Right lobe of liver (tissue), 6 donors: Measurements from ENCODE around the gene SLC27A2. TPM values are rescaled to one million over a fixed set of nuclear protein-coding genes. Genes with fewer than 3 reads are reported as not detected.

Experiments
- ATAC-seq, 4 donors: fragments of 200-7000 bp; cut with Tn5 transposase; one replicate each; pipeline ENCODE4 v1.9.1; 2020; ENCODE audit warnings: mild to moderate bottlenecking in 4 of 4, moderate library complexity in 4 of 4
- DNase-seq, 3 donors: peaks; one replicate each; pipeline ENCODE4 v3.0.0-alpha.2; 2020
- H3K27ac ChIP-seq, 3 donors: fragments of 200-600 bp; one replicate each; pipeline ENCODE4 v1.8.0; 2022
- H3K27me3 ChIP-seq, 2 donors: fragments of 200-600 bp; one replicate each; pipeline ENCODE4 v1.8.0; 2022
- H3K36me3 ChIP-seq, 4 donors: fragments of 200-600 bp; sonication (generic) in 1 of 4; one replicate each; pipeline versions ENCODE4 v1.5.1 to v1.8.0; 2017 to 2022; ENCODE audit warnings: control low read depth in 1 of 4
- H3K4me1 ChIP-seq, 4 donors: fragments of 200-600 bp; sonication (generic) in 1 of 4; one replicate each; pipeline versions ENCODE4 v1.5.1 to v1.8.0; 2017 to 2022; ENCODE audit warnings: control low read depth in 1 of 4
- H3K4me3 ChIP-seq, 3 donors: fragments of 200-600 bp; one replicate each; pipeline ENCODE4 v1.8.0; 2022
- H3K9me3 ChIP-seq, 4 donors: fragments of 200-600 bp; sonication (generic) in 1 of 4; one replicate each; pipeline versions ENCODE4 v1.5.1 to v1.8.0; 2017 to 2022; ENCODE audit warnings: control low read depth in 1 of 4
- CTCF ChIP-seq, 4 donors: fragments of 200-600 bp in 3 of 4; fragments of 450-650 bp in 1 of 4; IDR thresholded peaks; one replicate each; pipeline versions ENCODE4 v1.5.1 to v1.8.0; 2016 to 2022; ENCODE audit warnings: antibody characterized with exemption in 4 of 4, mild to moderate bottlenecking in 2 of 4
- POLR2A ChIP-seq: fragments of 450-650 bp; IDR thresholded peaks from one replicate; pipeline ENCODE4 v1.6.1; 2017; ENCODE audit warnings: antibody characterized with exemption, mild to moderate bottlenecking
- WGBS: methylation state at CpG from one replicate; pipeline ENCODE4 v1.1.6; 2018; ENCODE audit warnings: low coverage, low lambda C conversion rate; ENCODE audit not compliant: insufficient coverage; ENCODE audit errors: missing lambda C conversion rate; 5-methylcytosine and 5-hydroxymethylcytosine counted together
- intact Hi-C, 2 donors: fragments of 100-400 bp; cut with DNase I; formaldehyde crosslinking; loops; one replicate each; pipeline versions ENCODE4 v1.11.2 to v1.14.1; 2022
- total RNA-seq, 6 experiments: library from RNA; depleted of rRNA in 2 of 6; stranded (reverse); fragments of >200 nt in 2 of 6; fragmentation: NEBNext Ultra II Directional in 3 of 6; extraction: Animal tissue kit (Norgen Biotek cat#: 25700) in 3 of 6; gene quantifications; one replicate each; pipeline versions ENCODE4 v1.1.0 to v1.2.4, GENCODE V29; 2016 to 2023
- donor health status: DM: no; HTN: yes; CAD: no.
- donor health status: DM: no; HTN: no; CAD: no.
- donor health status: DM: no; HTN: no; CAD: no.
- donor health status: DM: no; HTN: yes; CAD: no.
- donor health status: DM: no; HTN: yes; CAD: no.

The SLC27A2 gene
- total RNA-seq, 6 experiments from 2014 or later: 76.8 to 366 (median 172) TPM

- 88% methylated on average over 2 of the region's 2 CpGs for WGBS
- Histone ChIP-seq H3K4me3 (no peak overlapping the region), H3K4me1 (no peaks in the 10 kb centered on the region), H3K27ac (no peak overlapping the region), H3K9me3 (no peaks in the 10 kb centered on the region), H3K36me3 (no peaks in the 10 kb centered on the region), H3K27me3 (no peaks in the 10 kb centered on the region)
- intact Hi-C loops: no loop called here
- DNase-seq (no peak), ATAC-seq (no peak)
- TF ChIP-seq CTCF (IDR thresholded peaks at IDR 0.05) (no peak), POLR2A (no peak)
Measured at GRCh38 chr15:50137893-50138292, 44.1 kb upstream of the SLC27A2 start.

- no peaks in the 10 kb centered on the region for H3K36me3 ChIP-seq
- TF ChIP-seq CTCF (IDR thresholded peaks at IDR 0.05) (no peak), POLR2A (no peak)
- H3K27ac ChIP-seq: no peak overlapping the region
- no peaks in the 10 kb centered on the region for H3K9me3 ChIP-seq
- intact Hi-C loops: no loop called here
- H3K4me1 ChIP-seq: no peaks in the 10 kb centered on the region
- H3K27me3 ChIP-seq: no peaks in the 10 kb centered on the region
- H3K4me3 ChIP-seq: no peak overlapping the region
- DNase-seq: no peak
- ATAC-seq: no peak
Measured at GRCh38 chr15:50138391-50138790, 43.6 kb upstream of the SLC27A2 start.

- TF ChIP-seq POLR2A (no peak), CTCF (IDR thresholded peaks at IDR 0.05) (no peak)
- ATAC-seq (no peak), DNase-seq (no peak)
- Histone ChIP-seq H3K36me3 (no peaks in the 10 kb centered on the region), H3K4me3 (no peak overlapping the region), H3K9me3 (no peaks in the 10 kb centered on the region), H3K27me3 (no peaks in the 10 kb centered on the region), H3K27ac (no peak overlapping the region), H3K4me1 (no peaks in the 10 kb centered on the region)
- WGBS: 0% methylated on average over 1 of the region's 1 CpG
- intact Hi-C loops: no loop called here
Measured at GRCh38 chr15:50140098-50140497, 41.9 kb upstream of the SLC27A2 start.

- peaks cover 0 to 6% (median 1%) of the 10 kb centered on the region in 4 donors for H3K4me1 ChIP-seq
- no peaks in the 10 kb centered on the region for H3K9me3 ChIP-seq
- no peak for TF ChIP-seq POLR2A
- DNase-seq (no peak), ATAC-seq (no peak)
- H3K36me3 ChIP-seq: no peaks in the 10 kb centered on the region
- WGBS: 73% methylated on average over 3 of the region's 3 CpGs
- intact Hi-C loops: no loop called here
- no peaks in the 10 kb centered on the region for H3K27me3 ChIP-seq
- no peak overlapping the region for H3K27ac ChIP-seq
- no peak overlapping the region for H3K4me3 ChIP-seq
Measured at GRCh38 chr15:50140983-50141382, 41.0 kb upstream of the SLC27A2 start.

GRCh38 chr15:50141856-50142255, 40.1 kb upstream of the SLC27A2 start:
- Histone ChIP-seq H3K27me3 (no peaks in the 10 kb centered on the region), H3K4me1 (peaks cover 0 to 9% (median 1%) of the 10 kb centered on the region in 4 donors), H3K9me3 (no peaks in the 10 kb centered on the region), H3K27ac (no peak overlapping the region), H3K4me3 (no peak overlapping the region), H3K36me3 (no peaks in the 10 kb centered on the region)
- TF ChIP-seq CTCF (IDR thresholded peaks at IDR 0.05): no peak
- ATAC-seq (no peak), DNase-seq (no peak)
- 82% methylated on average over 5 of the region's 5 CpGs for WGBS
- intact Hi-C loops: no loop called here
